B cell (primary cell): ENCODE results near the gene ANKRA2. TPM values are rescaled to one million over a fixed set of nuclear protein-coding genes. Genes with fewer than 3 reads are reported as not detected.

Experiments used
- ATAC-seq: fragments of 200-7000 bp; cut with Tn5 transposase; one replicate; pipeline ENCODE4 v1.10.0; 2021; ENCODE audit warnings: low read depth, mild to moderate bottlenecking, moderate number of reproducible peaks, moderate library complexity
- CTCF ChIA-PET: fragments of 350-600 bp; sonication (Branson Sonifier 250); formaldehyde crosslinking; loops from one replicate; lab custom pipeline; 2021; ENCODE audit warnings: antibody characterized with exemption, inconsistent platforms; lab: Charles Lee
- POLR2A ChIA-PET: fragments of 350-600 bp; sonication (Branson Sonifier 250); formaldehyde crosslinking; loops from one replicate; lab custom pipeline; 2021; ENCODE audit warnings: antibody characterized with exemption; lab: Charles Lee
- DNase-seq: peaks from one replicate; pipeline ENCODE4 v3.0.0; 2013
- H2AFZ ChIP-seq: 2 replicates; pipeline ENCODE4 v1.6.1; 2012; ENCODE audit warnings: mild to moderate bottlenecking, low read depth, low read length; ENCODE audit not compliant: insufficient read depth, poor library complexity, severe bottlenecking
- H3K27ac ChIP-seq, 2 donors: 1 replicate in 1 of 2; 2 replicates in 1 of 2; pipeline ENCODE4 v1.5.1; 2012 to 2013; ENCODE audit warnings: low read length in 2 of 2, mild to moderate bottlenecking in 2 of 2, moderate library complexity in 1 of 2
- H3K27me3 ChIP-seq, 4 experiments: fragments of 200-600 bp in 1 of 4; sonication (generic) in 1 of 4; replicated peaks in 1 of 4; 1 replicate in 2 of 4; 2 replicates in 2 of 4; pipeline versions ENCODE4 v1.6.1 to v1.7.0; 2013 to 2016; ENCODE audit warnings: low read length in 3 of 4, mild to moderate bottlenecking in 2 of 4, mixed read lengths in 1 of 4, moderate library complexity in 1 of 4; ENCODE audit not compliant: insufficient read depth in 4 of 4, control insufficient read depth in 3 of 4; ENCODE audit errors: control extremely low read depth in 1 of 4
- H3K36me3 ChIP-seq, 2 experiments: replicated peaks in 1 of 2; 1 replicate in 1 of 2; 2 replicates in 1 of 2; pipeline versions ENCODE4 v1.6.1 to v1.7.1; 2013; ENCODE audit warnings: low read length in 1 of 2; ENCODE audit not compliant: insufficient read depth in 2 of 2, control insufficient read depth in 1 of 2; ENCODE audit errors: control extremely low read depth in 1 of 2, extremely low read depth in 1 of 2
- H3K4me1 ChIP-seq, 2 donors: fragments of 200-600 bp in 1 of 2; sonication (generic) in 1 of 2; 1 replicate in 1 of 2; 2 replicates in 1 of 2; pipeline versions ENCODE4 v1.5.1 to v1.6.1; 2013 to 2017; ENCODE audit warnings: low read length in 2 of 2; ENCODE audit not compliant: control insufficient read depth in 2 of 2, insufficient read depth in 2 of 2
- H3K4me2 ChIP-seq: replicated peaks from 2 replicates; pipeline ENCODE3; 2012; ENCODE audit warnings: mild to moderate bottlenecking, low read depth, low read length; ENCODE audit not compliant: poor library complexity, severe bottlenecking
- H3K4me3 ChIP-seq, 5 experiments: fragments of 200-600 bp in 1 of 5; sonication (generic) in 1 of 5; 1 replicate in 3 of 5; 2 replicates in 2 of 5; pipeline versions ENCODE4 v1.5.1 to v1.7.0; 2011 to 2016; ENCODE audit warnings: low read length in 4 of 5, mild to moderate bottlenecking in 4 of 5, low read depth in 2 of 5, control low read depth in 1 of 5, moderate library complexity in 1 of 5; ENCODE audit not compliant: insufficient read depth in 1 of 5; ENCODE audit errors: control extremely low read depth in 1 of 5, extremely low read depth in 1 of 5
- H3K79me2 ChIP-seq: fragments of 200-600 bp; sonication (generic); one replicate; pipeline ENCODE4 v1.6.0; 2016; ENCODE audit warnings: low read length; ENCODE audit not compliant: control insufficient read depth, insufficient read depth
- H3K9ac ChIP-seq: fragments of 200-600 bp; sonication (generic); 2 replicates; pipeline ENCODE4 v1.6.1; 2017; ENCODE audit warnings: mild to moderate bottlenecking, low read length, moderate library complexity
- H3K9me3 ChIP-seq, 3 donors: one replicate each; pipeline versions ENCODE4 v1.6.1 to v1.7.1; 2013; ENCODE audit warnings: low read length in 2 of 3; ENCODE audit not compliant: control insufficient read depth in 2 of 3, insufficient read depth in 1 of 3; ENCODE audit errors: control extremely low read depth in 1 of 3
- H4K20me1 ChIP-seq: 2 replicates; pipeline ENCODE4 v1.6.0; 2012; ENCODE audit warnings: mild to moderate bottlenecking, low read length; ENCODE audit not compliant: insufficient read depth, control insufficient read depth, poor library complexity, severe bottlenecking
- H3K27ac Mint-ChIP-seq: one replicate; pipeline ENCODE4 v1.8.0; 2021; ENCODE audit warnings: mixed read lengths
- H3K27me3 Mint-ChIP-seq: one replicate; pipeline ENCODE4 v1.8.0; 2021; ENCODE audit warnings: mixed read lengths
- H3K4me1 Mint-ChIP-seq: one replicate; pipeline ENCODE4 v1.8.0; 2021; ENCODE audit warnings: mixed read lengths
- H3K4me3 Mint-ChIP-seq: one replicate; pipeline ENCODE4 v1.8.0; 2021; ENCODE audit warnings: mixed read lengths
- H3K9me3 Mint-ChIP-seq: one replicate; pipeline ENCODE4 v1.8.0; 2022; ENCODE audit warnings: mixed read lengths; ENCODE audit not compliant: insufficient read depth
- EZH2 ChIP-seq: IDR thresholded peaks from 2 replicates; pipeline ENCODE4 v1.6.1; 2012; ENCODE audit warnings: borderline replicate concordance, low read depth, mild to moderate bottlenecking, moderate library complexity, low read length; ENCODE audit not compliant: insufficient read depth, poor library complexity, severe bottlenecking
- WGBS: methylation state at CpG from one replicate; pipeline ENCODE4 v1.1.5; 2013; ENCODE audit warnings: missing lambda C conversion rate; ENCODE audit not compliant: insufficient coverage; 5-methylcytosine and 5-hydroxymethylcytosine counted together
- intact Hi-C: fragments of 100-400 bp; cut with micrococcal nuclease; formaldehyde crosslinking; loops from one replicate; pipeline ENCODE4 v1.10.0; 2022
- polyA plus RNA-seq: library from polyadenylated mRNA; depleted of rRNA; stranded (reverse); fragments of >200 nt; gene quantifications from 2 replicates; pipeline ENCODE4 v1.2.3, GENCODE V29; 2012
- total RNA-seq, 2 donors: library from RNA; stranded (reverse); fragments of 120-200 nt in 1 of 2; gene quantifications; 1 replicate in 1 of 2; 2 replicates in 1 of 2; pipeline versions ENCODE4 v1.2.3 to v1.2.4, GENCODE V29; 2013 to 2022
- TF ChIP-seq, protein P1 (sequence below): fragments of 200-600 bp; IDR thresholded peaks from one replicate; pipeline ENCODE4 v1.8.0; 2022; ENCODE audit warnings: antibody characterized with exemption, mild to moderate bottlenecking

ANKRA2 gene
- total and polyA plus RNA-seq, 2 donors (not counting 1 experiment from before 2014, with no cell fraction given): 24.1 to 47.9 TPM

DNA sequence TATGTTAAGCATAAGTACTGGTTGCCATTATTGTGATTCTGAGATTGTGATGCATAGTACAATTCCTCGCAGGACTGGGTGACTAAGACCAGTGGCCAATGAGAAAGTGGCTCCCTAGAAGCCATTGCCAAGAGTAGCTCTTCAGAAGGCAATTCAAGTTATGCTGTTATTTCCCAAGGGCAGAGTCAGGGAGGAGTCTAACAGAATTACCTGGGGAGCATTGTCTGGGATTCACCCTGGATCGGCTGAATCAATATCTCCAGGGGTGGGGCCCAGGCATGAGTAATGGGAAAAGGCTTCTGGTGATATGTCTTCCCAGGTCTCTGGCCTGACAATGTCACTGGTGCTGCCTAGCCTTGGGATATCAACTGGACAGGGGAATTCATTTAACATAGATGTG is 49.6 kb upstream of the ANKRA2 start:
- Mint-ChIP-seq H3K27ac (no peak overlapping the region), H3K4me3 (no peak overlapping the region), H3K9me3 (peaks cover 3% of the 10 kb centered on the region), H3K27me3 (peaks cover 44% of the 10 kb centered on the region), H3K4me1 (no peaks in the 10 kb centered on the region)
- H3K4me1 ChIP-seq: no peaks in the 10 kb centered on the region
- ATAC-seq: no peak
- DNase-seq: no peak
- no peaks in the 10 kb centered on the region for H4K20me1 ChIP-seq
- intact Hi-C loops: no loop called here
- CTCF ChIA-PET: no interaction called here
- no peak for TF ChIP-seq EZH2
- TF ChIP-seq, protein P1, sequence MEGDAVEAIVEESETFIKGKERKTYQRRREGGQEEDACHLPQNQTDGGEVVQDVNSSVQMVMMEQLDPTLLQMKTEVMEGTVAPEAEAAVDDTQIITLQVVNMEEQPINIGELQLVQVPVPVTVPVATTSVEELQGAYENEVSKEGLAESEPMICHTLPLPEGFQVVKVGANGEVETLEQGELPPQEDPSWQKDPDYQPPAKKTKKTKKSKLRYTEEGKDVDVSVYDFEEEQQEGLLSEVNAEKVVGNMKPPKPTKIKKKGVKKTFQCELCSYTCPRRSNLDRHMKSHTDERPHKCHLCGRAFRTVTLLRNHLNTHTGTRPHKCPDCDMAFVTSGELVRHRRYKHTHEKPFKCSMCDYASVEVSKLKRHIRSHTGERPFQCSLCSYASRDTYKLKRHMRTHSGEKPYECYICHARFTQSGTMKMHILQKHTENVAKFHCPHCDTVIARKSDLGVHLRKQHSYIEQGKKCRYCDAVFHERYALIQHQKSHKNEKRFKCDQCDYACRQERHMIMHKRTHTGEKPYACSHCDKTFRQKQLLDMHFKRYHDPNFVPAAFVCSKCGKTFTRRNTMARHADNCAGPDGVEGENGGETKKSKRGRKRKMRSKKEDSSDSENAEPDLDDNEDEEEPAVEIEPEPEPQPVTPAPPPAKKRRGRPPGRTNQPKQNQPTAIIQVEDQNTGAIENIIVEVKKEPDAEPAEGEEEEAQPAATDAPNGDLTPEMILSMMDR: no peak
- no peaks in the 10 kb centered on the region for H3K36me3 ChIP-seq
- no peak overlapping the region for H3K27ac ChIP-seq
- WGBS: 100% methylated on average over 2 of the region's 2 CpGs
- peaks cover 0 to 7% (median 0%) of the 10 kb centered on the region in 4 experiments for H3K27me3 ChIP-seq
- no peak overlapping the region for H2AFZ ChIP-seq
- H3K9ac ChIP-seq: no peak overlapping the region
- H3K9me3 ChIP-seq: no peaks in the 10 kb centered on the region
- POLR2A ChIA-PET: no interaction called here
- H3K4me3 ChIP-seq: no peak overlapping the region
- H3K79me2 ChIP-seq: no peaks in the 10 kb centered on the region
- H3K4me2 ChIP-seq: no peak overlapping the region

DNA sequence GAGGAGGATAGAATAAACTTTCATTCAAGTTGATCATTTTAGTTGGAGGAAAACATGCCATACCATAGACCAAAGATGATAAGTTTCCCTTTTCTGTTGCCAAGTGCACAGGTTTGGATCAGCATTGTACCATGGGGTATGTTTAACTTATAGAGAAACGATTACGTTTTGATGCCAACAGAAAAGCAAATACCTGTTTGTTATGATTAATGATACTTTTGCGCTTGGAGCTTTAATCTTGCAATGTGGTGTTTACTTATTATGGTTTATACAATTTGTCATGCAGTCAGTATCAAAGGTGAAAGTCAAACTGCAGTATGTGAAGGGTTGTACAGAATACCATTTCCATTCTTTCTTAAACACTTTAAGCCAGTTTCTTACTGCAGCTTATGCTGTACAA is 47.4 kb upstream of the ANKRA2 start:
- Histone ChIP-seq H3K79me2 (no peaks in the 10 kb centered on the region), H3K4me3 (no peak overlapping the region), H2AFZ (no peak overlapping the region), H3K27ac (no peak overlapping the region), H4K20me1 (no peaks in the 10 kb centered on the region), H3K27me3 (peaks cover 0 to 7% (median 0%) of the 10 kb centered on the region in 4 experiments), H3K9me3 (no peaks in the 10 kb centered on the region), H3K36me3 (no peaks in the 10 kb centered on the region), H3K4me2 (no peak overlapping the region), H3K4me1 (no peaks in the 10 kb centered on the region), H3K9ac (no peak overlapping the region)
- ChIA-PET POLR2A (no interaction called here), CTCF (no interaction called here)
- no peak for DNase-seq
- TF ChIP-seq, protein P1: no peak
- no peak for TF ChIP-seq EZH2
- no peaks in the 10 kb centered on the region for H3K4me1 Mint-ChIP-seq
- H3K9me3 Mint-ChIP-seq: peaks cover 3% of the 10 kb centered on the region
- no peak for ATAC-seq
- H3K27me3 Mint-ChIP-seq: peaks cover 39% of the 10 kb centered on the region
- intact Hi-C loops: no loop called here
- H3K4me3 Mint-ChIP-seq: no peak overlapping the region
- 94% methylated on average over 3 of the region's 3 CpGs for WGBS
- H3K27ac Mint-ChIP-seq: no peak overlapping the region
